ENCODE data around the gene EPN2.

The EPN2 gene

GRCh38 chr17:19384723-19385391 is 147.7 kb downstream of the EPN2 start:
- Mint-ChIP-seq H3K4me3 (no peak overlapping the region), H3K4me1 (ENCODE audit: low read depth) (peaks cover 2% of the 10 kb centered on the region), H3K9me3 (no peaks in the 10 kb centered on the region), H3K27me3 (ENCODE audit: low read depth) (peaks cover 21% of the 10 kb centered on the region), H3K27ac (no peak overlapping the region), H3K36me3 (ENCODE audit: low read depth) (peaks cover 24% of the 10 kb centered on the region)

- no peaks in the 10 kb centered on the region for H3K9me3 Mint-ChIP-seq
- H3K4me1 Mint-ChIP-seq (ENCODE audit: low read depth): peaks cover 2% of the 10 kb centered on the region
- H3K27ac Mint-ChIP-seq: no peak overlapping the region
- peaks cover 27% of the 10 kb centered on the region for H3K27me3 Mint-ChIP-seq (ENCODE audit: low read depth)
- no peak overlapping the region for H3K4me3 Mint-ChIP-seq
- peaks cover 21% of the 10 kb centered on the region for H3K36me3 Mint-ChIP-seq (ENCODE audit: low read depth)
Observed at GRCh38 chr17:19385521-19385983, 148.4 kb downstream of the EPN2 start.

Data from T-helper 1 cell treated with Interleukin-12 subunit alpha and Interleukin-12 subunit beta and Interleukin-4 antibody, amounts not matched to agents 30 μg/mL and 1 μg/mL, for 36 hours (primary cell).